ACC112 (cell line): ENCODE data around the gene PDE4C.

Source experiments
- H2AFZ ChIP-seq: fragments of 200-600 bp; sonication (generic); one replicate; pipeline ENCODE4 v1.6.0; 2017; ENCODE audit warnings: antibody characterized with exemption, low read length; ENCODE audit not compliant: unreplicated experiment
- H3K27ac ChIP-seq: fragments of 200-600 bp; sonication (generic); 2 replicates; pipeline ENCODE4 v1.5.1; 2014; ENCODE audit warnings: low read depth, mild to moderate bottlenecking, antibody characterized with exemption, low read length, moderate library complexity
- H3K27me3 ChIP-seq: fragments of 200-600 bp; sonication (generic); 2 replicates; pipeline ENCODE4 v1.6.1; 2014; ENCODE audit warnings: mild to moderate bottlenecking, antibody characterized with exemption, low read length, moderate library complexity, mixed read lengths; ENCODE audit not compliant: insufficient read depth
- H3K36me3 ChIP-seq: fragments of 200-600 bp; sonication (generic); 2 replicates; pipeline ENCODE4 v1.6.1; 2016; ENCODE audit warnings: mild to moderate bottlenecking, antibody characterized with exemption, low read length, moderate library complexity, mixed read lengths; ENCODE audit not compliant: insufficient read depth
- H3K4me1 ChIP-seq: fragments of 200-600 bp; sonication (generic); one replicate; pipeline ENCODE4 v1.6.1; 2016; ENCODE audit warnings: low read length, mixed read lengths; ENCODE audit not compliant: insufficient read depth, unreplicated experiment, control insufficient read depth
- H3K4me3 ChIP-seq: fragments of 200-600 bp; sonication (generic); 2 replicates; pipeline ENCODE4 v1.5.1; 2014; ENCODE audit warnings: mild to moderate bottlenecking, low read depth, low read length
- H3K79me2 ChIP-seq: fragments of 200-600 bp; sonication (generic); one replicate; pipeline ENCODE4 v1.6.0; 2016; ENCODE audit warnings: low read length; ENCODE audit not compliant: control insufficient read depth, unreplicated experiment, insufficient read depth

PDE4C gene

DNA sequence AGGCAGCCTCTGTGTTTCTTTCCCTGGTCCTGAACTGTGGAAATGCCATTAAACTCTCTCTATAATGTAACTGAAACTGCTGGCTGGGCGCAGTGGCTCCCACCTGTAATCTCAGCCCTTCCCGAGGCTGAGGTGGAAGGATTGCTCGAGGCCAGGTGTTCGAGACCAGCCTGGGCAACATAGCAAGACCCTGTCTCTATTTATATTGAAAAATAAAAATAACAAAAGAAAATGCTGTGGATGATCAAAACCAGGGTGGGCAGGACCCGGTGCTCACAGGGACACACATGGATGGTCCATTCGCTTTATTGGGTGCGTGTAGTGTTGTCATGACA is 29.8 kb downstream of the PDE4C start:
- no peak overlapping the region for H3K27ac ChIP-seq

DNA sequence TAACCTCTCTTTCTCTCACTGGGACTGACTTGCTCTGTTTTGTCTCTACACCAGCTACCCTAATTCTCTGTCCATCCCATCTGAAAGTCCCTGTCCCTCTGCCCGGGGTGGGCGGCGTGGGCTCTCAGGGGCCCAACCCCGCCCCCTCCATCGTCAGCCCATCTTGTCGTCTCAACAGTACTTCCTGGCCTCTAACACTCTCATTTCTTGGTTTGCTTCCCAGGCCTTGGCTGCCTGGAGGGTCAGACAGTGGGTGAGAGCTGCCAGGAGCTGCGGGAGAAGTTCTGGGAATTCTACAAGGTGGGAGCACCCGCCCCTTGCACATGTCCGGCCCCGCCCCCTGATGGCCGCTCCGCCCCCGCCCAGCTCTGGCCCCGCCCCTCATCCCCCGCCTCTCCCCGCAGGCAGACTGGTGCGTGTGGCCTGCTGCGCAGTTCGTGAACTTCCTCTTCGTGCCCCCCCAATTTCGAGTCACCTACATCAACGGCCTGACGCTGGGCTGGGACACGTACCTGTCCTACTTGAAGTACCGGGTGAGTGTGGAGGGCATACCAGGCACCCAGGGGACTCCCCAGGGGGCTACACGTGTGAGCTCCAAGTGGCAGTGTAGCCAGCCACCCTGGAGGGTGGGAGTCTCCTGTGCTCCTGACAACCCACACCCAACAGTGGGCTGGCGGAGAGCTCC is 31.5 kb downstream of the PDE4C start:
- H3K4me1 ChIP-seq: peaks cover 5% of the 10 kb centered on the region
- H3K27me3 ChIP-seq: no peaks in the 10 kb centered on the region
- peak overlapping the region; percentile 85 for H3K4me3 ChIP-seq
- no peak overlapping the region for H3K27ac ChIP-seq
- no peaks in the 10 kb centered on the region for H3K36me3 ChIP-seq
- H3K79me2 ChIP-seq: peaks cover 5% of the 10 kb centered on the region
- no peak overlapping the region for H2AFZ ChIP-seq

More for the DNA sequence above, 29.8 kb downstream of the PDE4C start:
- no peak overlapping the region for H2AFZ ChIP-seq
- H3K36me3 ChIP-seq: no peaks in the 10 kb centered on the region
- H3K4me3 ChIP-seq: no peak overlapping the region
- H3K79me2 ChIP-seq: peaks cover 5% of the 10 kb centered on the region
- H3K4me1 ChIP-seq: peaks cover 5% of the 10 kb centered on the region
- H3K27me3 ChIP-seq: no peaks in the 10 kb centered on the region

DNA sequence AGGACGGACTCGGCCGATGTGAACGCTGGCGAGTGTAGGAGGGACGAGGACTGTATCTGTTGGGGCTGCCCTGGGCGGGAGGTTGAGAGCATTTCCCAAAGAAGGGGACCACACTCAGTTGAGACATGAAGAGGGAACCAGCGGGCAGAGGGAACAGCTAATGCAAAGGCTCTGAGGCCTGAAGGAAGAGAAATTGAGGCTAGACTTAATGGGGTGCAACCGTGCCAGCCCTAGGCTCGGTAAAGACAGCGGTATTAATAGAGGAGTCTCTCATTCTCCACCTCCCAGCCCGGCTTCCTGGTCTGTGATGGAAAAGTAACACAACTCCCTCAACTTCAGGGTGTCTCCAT is 32.1 kb downstream of the PDE4C start:
- Histone ChIP-seq H3K36me3 (no peaks in the 10 kb centered on the region), H3K27ac (no peak overlapping the region), H3K79me2 (peaks cover 5% of the 10 kb centered on the region), H3K27me3 (no peaks in the 10 kb centered on the region), H3K4me3 (peak overlapping the region; percentile 85), H2AFZ (no peak overlapping the region), H3K4me1 (peaks cover 5% of the 10 kb centered on the region)

DNA sequence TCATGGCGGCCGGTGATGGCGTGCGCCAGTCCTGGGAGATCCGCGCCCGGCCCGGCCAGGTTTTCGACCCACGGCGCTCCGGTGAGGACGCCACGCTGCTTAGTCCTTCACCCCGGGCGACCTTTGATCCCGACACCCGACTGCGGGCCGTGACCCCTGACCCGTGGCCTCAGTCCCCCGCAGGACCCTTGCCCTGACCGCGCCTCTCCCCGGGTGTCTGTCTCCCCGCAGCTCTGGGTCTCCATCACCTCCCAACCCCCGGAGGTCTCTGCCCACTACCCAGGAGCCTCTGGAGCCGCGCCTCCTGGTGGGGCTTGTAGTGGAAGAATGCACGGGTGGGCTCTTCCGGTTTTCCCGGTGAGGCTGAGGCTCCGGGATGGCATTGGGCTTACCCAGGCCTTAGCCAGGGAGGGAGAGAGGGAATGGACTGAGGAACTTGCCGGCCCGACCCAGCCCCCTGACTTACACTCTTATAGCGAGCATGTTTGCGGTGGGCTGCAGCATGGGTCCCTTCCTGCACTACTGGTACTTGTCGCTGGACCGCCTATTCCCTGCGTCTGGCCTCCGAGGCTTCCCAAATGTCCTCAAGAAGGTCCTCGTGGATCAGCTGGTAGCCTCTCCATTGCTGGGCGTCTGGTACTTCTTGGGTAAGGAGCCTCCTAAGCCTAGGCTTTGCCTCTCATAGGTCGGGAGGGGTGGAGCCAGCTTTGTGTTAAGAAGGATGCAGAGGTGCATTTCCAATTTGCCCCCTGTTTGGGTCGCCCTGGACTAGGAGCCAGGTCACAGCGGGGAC is 32.7 kb downstream of the PDE4C start:
- Histone ChIP-seq H3K27ac (peak overlapping the region; percentile 44; the same call in 1 of the 2 replicates), H3K4me1 (peaks cover 5% of the 10 kb centered on the region), H3K36me3 (no peaks in the 10 kb centered on the region), H3K79me2 (peaks cover 5% of the 10 kb centered on the region), H3K27me3 (no peaks in the 10 kb centered on the region), H3K4me3 (peak overlapping the region; percentile 85), H2AFZ (no peak overlapping the region)

GRCh38 chr19:18192673-18193387 is 33.4 kb downstream of the PDE4C start, which contains the start of gene MPV17L2:
Gene MPV17L2, plus strand, starts transcription at chr19:18193218. Its CDS starts 64 bp downstream, at chr19:18193282.
- H3K4me1 ChIP-seq: peaks cover 5% of the 10 kb centered on the region
- peak within 1 kb of the TSS; percentile 85 for H3K4me3 ChIP-seq
- H2AFZ ChIP-seq: peak within 1 kb of the TSS; percentile 64
- peaks cover 5% of the 10 kb centered on the region for H3K79me2 ChIP-seq
- peak within 1 kb of the TSS; percentile 75 for H3K27ac ChIP-seq
- no peaks in the 10 kb centered on the region for H3K27me3 ChIP-seq
- no peaks in the 10 kb centered on the region for H3K36me3 ChIP-seq

DNA sequence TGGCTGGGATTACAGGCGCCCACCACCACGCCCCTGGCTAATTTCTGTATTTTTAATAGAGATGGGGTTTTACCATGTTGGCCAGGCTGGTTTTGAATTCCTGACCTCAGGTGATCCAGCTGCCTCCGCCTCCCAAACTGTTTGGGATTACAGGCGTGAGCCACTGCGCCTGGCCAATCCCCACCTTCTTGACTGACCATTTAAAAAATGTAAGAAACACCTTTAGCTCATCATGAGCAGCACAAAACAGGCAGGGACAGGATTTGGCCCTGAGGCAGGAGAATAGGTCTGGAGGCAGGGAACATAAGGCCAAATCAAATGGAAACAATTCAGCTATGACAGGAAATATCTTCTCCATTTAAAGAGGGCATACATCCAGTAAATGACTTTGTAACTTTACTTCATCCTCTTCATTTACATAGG is 34.6 kb downstream of the PDE4C start:
- Histone ChIP-seq H3K4me1 (peaks cover 5% of the 10 kb centered on the region), H3K4me3 (peak overlapping the region; percentile 85), H3K27me3 (no peaks in the 10 kb centered on the region), H3K36me3 (no peaks in the 10 kb centered on the region), H3K27ac (peak overlapping the region; percentile 75), H2AFZ (no peak overlapping the region), H3K79me2 (peaks cover 5% of the 10 kb centered on the region)

DNA sequence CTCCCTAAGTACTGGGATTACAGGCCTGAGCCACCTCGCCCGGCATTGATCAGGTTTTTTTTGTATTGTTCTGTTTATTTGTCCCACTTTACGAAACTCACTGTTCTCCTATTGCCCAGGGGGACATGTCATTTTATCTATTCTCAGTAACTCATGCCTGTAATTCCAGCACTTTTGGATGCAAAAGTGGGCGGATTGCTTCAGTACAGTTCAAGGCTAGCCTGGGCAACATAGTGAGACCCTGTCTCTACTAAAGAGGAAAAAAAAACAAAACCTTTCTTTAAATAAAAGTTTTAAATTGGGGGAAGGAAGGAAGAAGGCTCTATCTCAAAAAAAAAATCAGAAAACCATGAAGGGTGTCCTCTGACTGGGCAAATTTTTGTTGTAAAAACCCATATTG is 36.0 kb downstream of the PDE4C start:
- Histone ChIP-seq H3K27me3 (no peaks in the 10 kb centered on the region), H3K36me3 (no peaks in the 10 kb centered on the region), H3K4me3 (no peak overlapping the region), H2AFZ (no peak overlapping the region), H3K27ac (no peak overlapping the region), H3K4me1 (peaks cover 5% of the 10 kb centered on the region), H3K79me2 (peaks cover 5% of the 10 kb centered on the region)

DNA sequence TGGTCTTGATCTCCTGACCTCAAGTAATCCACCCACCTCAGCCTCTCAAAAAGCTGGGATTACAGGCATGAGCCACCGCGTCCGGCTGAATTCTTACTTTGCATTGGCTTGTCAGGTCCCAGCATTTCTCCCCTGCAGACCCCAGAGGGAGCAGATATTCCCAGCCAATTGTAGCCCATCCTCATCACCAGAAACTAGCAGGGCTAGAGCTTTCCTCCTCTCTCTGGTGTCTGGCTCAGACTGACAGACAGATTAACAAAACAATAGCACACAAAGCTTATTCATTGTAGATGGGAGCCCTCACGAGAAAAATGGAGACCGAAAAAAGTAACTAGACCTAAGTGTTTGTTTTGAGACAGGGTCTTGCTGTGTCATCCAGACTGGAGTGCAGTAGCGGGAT is 40.7 kb downstream of the PDE4C start:
- H3K27ac ChIP-seq: no peak overlapping the region

DNA sequence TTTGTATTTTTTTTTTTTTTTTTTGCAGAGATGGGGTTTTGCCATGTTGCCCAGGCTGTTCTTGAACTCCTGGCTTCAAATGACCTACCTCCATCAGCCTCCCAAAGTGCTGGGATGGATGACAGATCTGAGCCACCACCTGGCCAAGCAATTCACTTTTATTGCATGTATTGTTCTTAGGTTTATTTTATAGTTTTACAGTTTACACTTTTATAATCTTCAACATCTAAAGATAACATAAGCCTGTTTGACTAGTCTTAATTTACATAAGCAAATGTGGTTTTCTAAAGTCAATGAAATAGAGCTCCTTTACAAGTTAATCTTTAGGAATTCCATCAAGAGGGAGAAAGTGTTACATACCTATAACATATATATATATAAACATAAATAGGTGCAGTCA is 42.7 kb downstream of the PDE4C start:
- Histone ChIP-seq H3K4me3 (no peak overlapping the region), H3K27me3 (no peaks in the 10 kb centered on the region), H2AFZ (no peak overlapping the region), H3K79me2 (no peaks in the 10 kb centered on the region), H3K27ac (no peak overlapping the region), H3K36me3 (no peaks in the 10 kb centered on the region), H3K4me1 (no peaks in the 10 kb centered on the region)

More for the DNA sequence above, 40.7 kb downstream of the PDE4C start:
- H3K36me3 ChIP-seq: no peaks in the 10 kb centered on the region
- no peaks in the 10 kb centered on the region for H3K27me3 ChIP-seq
- no peak overlapping the region for H2AFZ ChIP-seq
- no peaks in the 10 kb centered on the region for H3K4me1 ChIP-seq
- H3K4me3 ChIP-seq: no peak overlapping the region
- no peaks in the 10 kb centered on the region for H3K79me2 ChIP-seq

DNA sequence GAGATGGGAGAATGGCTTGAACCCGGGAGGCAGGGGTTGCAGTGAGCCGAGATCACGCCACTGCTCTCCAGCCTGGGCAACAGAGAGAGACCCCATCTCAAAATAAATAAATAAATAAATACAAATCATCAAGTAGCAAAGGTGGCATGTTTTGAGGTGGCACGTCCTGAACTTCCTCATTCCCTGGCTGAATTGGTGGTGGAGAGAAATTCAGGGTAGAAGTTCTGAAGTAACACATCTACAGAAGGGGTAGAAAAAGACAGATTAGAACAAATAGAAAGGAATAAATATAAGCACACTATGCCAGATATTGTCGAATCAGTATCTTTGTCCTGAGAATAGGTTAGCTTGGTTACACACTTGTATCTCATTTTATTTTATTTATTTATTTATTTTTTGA is 46.3 kb downstream of the PDE4C start:
- Histone ChIP-seq H3K4me3 (no peak overlapping the region), H3K27me3 (no peaks in the 10 kb centered on the region), H2AFZ (no peak overlapping the region), H3K36me3 (no peaks in the 10 kb centered on the region; the same call in 1 of the 2 replicates), H3K79me2 (no peaks in the 10 kb centered on the region), H3K27ac (no peak overlapping the region), H3K4me1 (no peaks in the 10 kb centered on the region)
